Measurements from ENCODE around the gene NEUROD4.

NEUROD4 gene

DNA sequence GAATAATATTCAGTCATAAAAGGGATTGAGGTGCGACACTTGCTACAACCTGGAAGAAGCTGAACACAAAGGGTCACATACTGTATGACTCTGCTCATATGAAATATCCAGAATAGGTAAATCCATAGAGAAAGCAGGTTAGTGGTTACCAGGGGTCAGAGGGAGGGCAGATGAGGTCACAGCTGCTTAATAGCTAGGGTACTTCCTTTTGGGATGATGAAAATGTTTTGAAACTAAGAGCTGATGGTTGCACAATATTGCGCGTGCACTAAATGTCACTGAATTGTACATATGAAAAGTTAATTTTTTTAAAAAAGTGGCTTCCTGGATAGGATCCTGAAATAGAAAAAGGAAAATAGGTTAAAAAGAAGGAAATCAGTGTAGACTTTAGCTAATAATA is 23.8 kb downstream of the NEUROD4 start:
- DNase-seq (ENCODE audit: low spot score) = no peak
- TF ChIP-seq, protein P1, sequence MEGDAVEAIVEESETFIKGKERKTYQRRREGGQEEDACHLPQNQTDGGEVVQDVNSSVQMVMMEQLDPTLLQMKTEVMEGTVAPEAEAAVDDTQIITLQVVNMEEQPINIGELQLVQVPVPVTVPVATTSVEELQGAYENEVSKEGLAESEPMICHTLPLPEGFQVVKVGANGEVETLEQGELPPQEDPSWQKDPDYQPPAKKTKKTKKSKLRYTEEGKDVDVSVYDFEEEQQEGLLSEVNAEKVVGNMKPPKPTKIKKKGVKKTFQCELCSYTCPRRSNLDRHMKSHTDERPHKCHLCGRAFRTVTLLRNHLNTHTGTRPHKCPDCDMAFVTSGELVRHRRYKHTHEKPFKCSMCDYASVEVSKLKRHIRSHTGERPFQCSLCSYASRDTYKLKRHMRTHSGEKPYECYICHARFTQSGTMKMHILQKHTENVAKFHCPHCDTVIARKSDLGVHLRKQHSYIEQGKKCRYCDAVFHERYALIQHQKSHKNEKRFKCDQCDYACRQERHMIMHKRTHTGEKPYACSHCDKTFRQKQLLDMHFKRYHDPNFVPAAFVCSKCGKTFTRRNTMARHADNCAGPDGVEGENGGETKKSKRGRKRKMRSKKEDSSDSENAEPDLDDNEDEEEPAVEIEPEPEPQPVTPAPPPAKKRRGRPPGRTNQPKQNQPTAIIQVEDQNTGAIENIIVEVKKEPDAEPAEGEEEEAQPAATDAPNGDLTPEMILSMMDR (IDR thresholded peaks at IDR 0.05; ENCODE audit: extremely low read depth, missing control alignments) = no peak

DNA sequence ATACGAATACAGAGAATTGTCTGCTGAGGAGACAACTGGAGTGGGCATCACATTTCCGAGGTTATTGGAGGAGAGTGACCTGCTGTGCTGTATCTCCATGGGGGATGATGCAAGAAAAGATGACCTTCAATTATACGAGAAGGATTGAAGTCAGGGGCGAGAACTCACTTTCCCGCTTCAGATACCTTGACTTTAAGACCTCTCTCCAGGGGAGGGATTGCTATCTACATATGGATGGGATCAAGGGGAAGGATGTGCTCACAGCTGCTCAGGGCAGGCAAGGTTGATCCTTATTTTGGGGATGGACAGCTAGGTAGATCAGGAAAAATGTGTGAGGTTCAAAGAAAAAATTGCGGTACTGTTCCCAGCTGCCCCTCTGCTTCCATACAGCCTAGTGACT is 24.4 kb downstream of the NEUROD4 start:
- DNase-seq (ENCODE audit: low spot score) = no peak
- TF ChIP-seq, protein P1 (IDR thresholded peaks at IDR 0.05; ENCODE audit: extremely low read depth, missing control alignments) = no peak

DNA sequence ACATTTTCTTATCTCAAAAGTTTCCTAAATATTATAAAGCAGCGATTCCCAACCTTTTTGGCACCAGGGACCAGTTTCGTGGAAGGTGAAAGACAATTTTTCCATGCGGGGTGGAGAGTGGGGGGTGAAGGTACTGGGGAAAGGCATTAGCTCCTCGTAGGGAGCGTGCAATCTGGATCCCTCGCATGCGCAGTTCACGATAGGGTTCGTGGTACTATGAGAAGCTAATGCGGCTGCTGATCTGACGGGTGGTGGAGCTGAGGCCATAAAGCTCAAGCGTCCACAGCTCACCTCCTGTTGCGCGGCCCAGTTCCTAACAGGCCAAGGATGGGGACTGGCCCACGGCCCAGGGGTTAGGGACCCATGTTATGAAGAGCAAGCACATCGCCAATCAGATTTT is 29.9 kb downstream of the NEUROD4 start:
- TF ChIP-seq, protein P1 (IDR thresholded peaks at IDR 0.05; ENCODE audit: extremely low read depth, missing control alignments) = no peak
- no peak for DNase-seq (ENCODE audit: low spot score)

DNA sequence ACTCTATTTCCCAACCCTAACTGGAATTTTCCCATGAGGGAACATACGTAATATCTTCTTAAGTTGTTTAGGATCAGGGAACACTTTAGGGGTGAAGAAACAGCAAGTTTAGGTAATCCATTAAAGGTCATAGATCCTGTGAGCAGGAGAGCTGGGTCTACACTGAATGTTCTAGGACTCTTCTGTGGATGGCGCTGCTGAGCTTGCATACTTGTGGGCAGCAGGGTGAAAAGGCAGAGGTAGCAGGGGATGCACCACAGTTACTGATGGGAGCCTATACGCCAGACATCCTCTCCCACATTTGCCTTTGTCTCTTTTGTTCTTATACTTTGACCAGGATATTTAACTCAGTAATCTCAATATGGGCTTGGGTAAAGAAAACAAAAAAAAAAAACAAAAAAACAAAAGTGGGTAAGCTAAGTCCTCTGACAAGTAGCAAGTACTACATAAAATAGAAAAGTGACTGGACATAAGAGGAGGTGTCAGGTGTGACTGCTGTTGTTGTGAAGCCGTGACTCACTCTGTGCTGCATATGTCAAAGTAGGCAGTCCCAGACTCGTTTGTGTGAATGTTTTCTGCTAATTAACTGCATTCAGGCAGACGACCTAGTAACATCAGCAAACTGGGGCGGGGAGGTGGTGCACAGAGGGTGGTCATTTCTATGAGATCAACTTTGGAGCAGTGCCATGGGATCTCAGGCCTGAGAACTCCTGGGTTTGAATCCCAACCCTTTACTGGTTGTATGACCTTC is 31.6 kb downstream of the NEUROD4 start:
- DNase-seq (ENCODE audit: low spot score) = no peak
- TF ChIP-seq, protein P1 (IDR thresholded peaks at IDR 0.05; ENCODE audit: extremely low read depth, missing control alignments) = no peak

- TF ChIP-seq, protein P1 (IDR thresholded peaks at IDR 0.05; ENCODE audit: extremely low read depth, missing control alignments) = no peak
- no peak for DNase-seq (ENCODE audit: low spot score)
Observed at GRCh38 chr12:55057481-55057880, 37.7 kb downstream of the NEUROD4 start.

DNA sequence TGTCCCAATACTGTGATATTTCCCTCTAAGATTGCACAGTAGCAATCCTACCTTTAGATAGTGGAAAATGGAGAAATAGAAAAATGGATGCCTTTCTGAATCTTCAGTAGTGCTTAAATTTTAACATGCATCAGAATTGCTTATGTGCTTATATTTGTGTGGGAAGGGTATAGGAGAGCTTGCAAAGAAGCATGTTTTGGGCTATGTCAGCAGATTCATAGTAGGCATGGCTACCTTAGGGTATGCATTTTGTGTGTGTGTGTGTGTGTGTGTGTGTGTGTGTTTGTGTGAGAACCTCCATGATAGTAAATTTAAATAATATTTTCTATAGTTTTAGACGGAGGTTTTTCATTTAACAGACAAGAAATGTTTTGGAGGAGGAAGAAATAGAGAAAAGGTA is 38.3 kb downstream of the NEUROD4 start:
- TF ChIP-seq, protein P1 (IDR thresholded peaks at IDR 0.05; ENCODE audit: extremely low read depth, missing control alignments) = no peak
- DNase-seq (ENCODE audit: low spot score) = no peak

DNA sequence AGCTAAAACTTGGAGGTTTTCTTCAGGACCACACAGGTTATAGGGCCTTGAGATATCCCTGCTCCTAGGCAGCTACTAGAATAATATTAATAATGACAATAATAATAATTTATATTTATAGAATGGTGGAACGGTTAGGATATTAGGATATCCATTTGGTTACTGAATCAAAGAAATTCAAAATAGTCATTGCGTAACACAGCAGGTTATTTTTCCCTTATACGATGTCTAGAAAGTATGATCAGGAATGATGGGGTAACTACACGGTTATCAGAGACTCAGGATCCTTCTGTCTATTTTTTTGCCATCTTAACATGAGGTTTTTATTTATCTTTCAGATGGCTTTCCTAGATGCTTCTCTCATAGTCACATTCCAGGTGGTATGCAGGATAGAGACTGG is 39.0 kb downstream of the NEUROD4 start:
- no peak for DNase-seq (ENCODE audit: low spot score)
- TF ChIP-seq, protein P1 (IDR thresholded peaks at IDR 0.05; ENCODE audit: extremely low read depth, missing control alignments) = no peak

Data from GM20000 (cell line).